SU-DHL-6 (cell line): ENCODE results near the gene LLCFC1.

ENCODE experiments used
- H2AFZ ChIP-seq: fragments of 200-600 bp; sonication (generic); 2 replicates; pipeline ENCODE4 v1.6.1; 2014; ENCODE audit warnings: low read depth, mild to moderate bottlenecking, moderate library complexity, mixed read lengths, antibody characterized with exemption, low read length; ENCODE audit not compliant: severe bottlenecking
- H3F3A ChIP-seq: fragments of 200-600 bp; shearing (Covaris generic); 2 replicates; pipeline ENCODE4 v1.6.0; 2016; ENCODE audit warnings: antibody characterized with exemption, mild to moderate bottlenecking; ENCODE audit not compliant: insufficient read depth
- H3K27ac ChIP-seq: fragments of 200-600 bp; sonication (generic); 2 replicates; pipeline ENCODE4 v1.5.1; 2016; ENCODE audit warnings: low read depth, mild to moderate bottlenecking, low read length, moderate library complexity, mixed read lengths
- H3K27me3 ChIP-seq: fragments of 200-600 bp; sonication (generic), shearing (Covaris generic); 2 replicates; pipeline ENCODE4 v1.6.0; 2014; ENCODE audit warnings: mild to moderate bottlenecking, low read length
- H3K36me3 ChIP-seq: fragments of 200-600 bp; sonication (generic); 2 replicates; pipeline ENCODE4 v1.6.1; 2014; ENCODE audit warnings: mild to moderate bottlenecking, low read length, mixed read lengths
- H3K4me2 ChIP-seq: fragments of 300-600, 200-600 bp; shearing (Covaris generic), sonication (generic); 2 replicates; pipeline ENCODE4 v1.6.0; 2014; ENCODE audit warnings: low read length, low read depth, mild to moderate bottlenecking; ENCODE audit not compliant: poor library complexity, severe bottlenecking
- H3K4me3 ChIP-seq: fragments of 200-600 bp; sonication (generic); 2 replicates; pipeline ENCODE4 v1.5.1; 2014; ENCODE audit warnings: antibody characterized with exemption, low read length, mild to moderate bottlenecking, mixed read lengths; ENCODE audit not compliant: insufficient read depth, poor library complexity, severe bottlenecking
- H3K79me2 ChIP-seq: fragments of 200-600 bp; sonication (generic); 2 replicates; pipeline ENCODE4 v1.6.1; 2014; ENCODE audit warnings: mild to moderate bottlenecking, low read length, moderate library complexity; ENCODE audit not compliant: insufficient read depth
- H3K9ac ChIP-seq: fragments of 200-600 bp; sonication (generic); 2 replicates; pipeline ENCODE4 v1.7.0; 2014; ENCODE audit warnings: mild to moderate bottlenecking, low read length
- H3K9me2 ChIP-seq: fragments of 200-600 bp; sonication (generic); replicated peaks from 2 replicates; pipeline ENCODE4 v1.6.1; 2014; ENCODE audit warnings: low read length; ENCODE audit not compliant: insufficient read depth
- H3K9me3 ChIP-seq: fragments of 200-600 bp; sonication (generic); 2 replicates; pipeline ENCODE4 v1.6.1; 2014; ENCODE audit warnings: low read length, mixed read lengths; ENCODE audit not compliant: insufficient read depth
- H4K20me1 ChIP-seq: fragments of 200-600 bp; sonication (generic); 2 replicates; pipeline ENCODE4 v1.6.1; 2014; ENCODE audit warnings: low read depth, mild to moderate bottlenecking, antibody characterized with exemption, low read length, moderate library complexity, mixed read lengths
- CTCF ChIP-seq: fragments of 200-600 bp; sonication (generic); IDR thresholded peaks from one replicate; pipeline ENCODE4 v1.5.1; 2017; ENCODE audit warnings: antibody characterized with exemption, mild to moderate bottlenecking, low read length, moderate library complexity; ENCODE audit not compliant: insufficient read depth, poor library complexity, severe bottlenecking
- EZH2phosphoT487 ChIP-seq: fragments of 200-600 bp; sonication (generic), shearing (Covaris generic); conservative IDR thresholded peaks from 2 replicates; pipeline ENCODE4 v1.6.1; 2018; ENCODE audit warnings: mild to moderate bottlenecking, antibody characterized with exemption, low read length, moderate library complexity, mixed read lengths

Gene LLCFC1

DNA sequence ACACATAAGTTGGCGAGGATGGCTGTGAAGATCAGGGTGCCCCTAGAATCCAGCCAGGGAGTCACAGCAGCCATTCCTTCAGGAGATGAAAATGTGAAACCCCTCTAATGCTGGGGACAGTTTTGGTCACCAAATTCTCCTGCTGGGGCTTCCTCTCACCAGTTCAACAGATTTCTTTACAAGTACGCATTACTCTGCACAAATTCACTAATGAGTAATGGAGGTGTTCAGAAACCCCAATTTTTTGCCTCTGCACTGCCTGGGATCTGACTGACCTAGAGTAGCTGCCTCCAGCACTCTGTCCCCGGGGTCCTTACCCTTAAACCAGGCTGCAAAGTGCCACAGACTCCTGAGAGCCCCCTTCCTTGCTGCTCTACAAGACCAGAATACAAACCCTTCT is 21.8 kb upstream of the LLCFC1 start:
- no peaks in the 10 kb centered on the region for H4K20me1 ChIP-seq
- H3K79me2 ChIP-seq, result no peaks in the 10 kb centered on the region
- H3F3A ChIP-seq, result no peaks in the 10 kb centered on the region
- H3K4me3 ChIP-seq, result no peak overlapping the region
- no peaks in the 10 kb centered on the region for H3K9me2 ChIP-seq
- no peak for TF ChIP-seq EZH2phosphoT487
- TF ChIP-seq CTCF, result no peak
- H3K9ac ChIP-seq, result no peak overlapping the region
- H2AFZ ChIP-seq, result no peak overlapping the region
- no peak overlapping the region for H3K27ac ChIP-seq
- no peak overlapping the region for H3K4me2 ChIP-seq
- H3K27me3 ChIP-seq, result no peaks in the 10 kb centered on the region
- no peaks in the 10 kb centered on the region for H3K9me3 ChIP-seq
- no peaks in the 10 kb centered on the region for H3K36me3 ChIP-seq

DNA sequence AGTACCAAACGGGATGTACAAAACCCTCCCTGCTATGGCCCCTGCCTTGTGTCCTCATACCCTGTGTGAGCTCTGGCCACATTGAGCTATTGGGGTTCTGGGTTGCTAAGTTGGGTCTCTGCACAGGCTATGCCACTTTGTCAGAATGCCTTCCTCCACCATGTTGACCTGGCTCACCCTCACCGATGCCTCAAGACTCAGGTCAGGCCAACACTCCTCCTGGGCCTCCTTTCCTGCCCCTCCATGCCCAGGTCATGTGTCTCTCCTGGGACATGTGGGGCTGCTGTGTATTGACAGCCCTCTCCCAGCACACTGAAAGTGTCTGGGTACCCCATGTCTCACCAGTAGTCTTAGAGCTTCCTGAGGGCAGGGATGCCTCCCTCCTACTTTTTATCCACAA is 20.4 kb upstream of the LLCFC1 start:
- no peak overlapping the region for H3K9ac ChIP-seq
- H3K36me3 ChIP-seq, result no peaks in the 10 kb centered on the region
- H3F3A ChIP-seq, result no peaks in the 10 kb centered on the region
- no peak overlapping the region for H3K4me2 ChIP-seq
- H3K79me2 ChIP-seq, result no peaks in the 10 kb centered on the region
- H3K9me2 ChIP-seq, result no peaks in the 10 kb centered on the region
- H3K9me3 ChIP-seq, result no peaks in the 10 kb centered on the region
- TF ChIP-seq CTCF (no peak), EZH2phosphoT487 (no peak)
- no peak overlapping the region for H3K27ac ChIP-seq
- no peak overlapping the region for H2AFZ ChIP-seq
- H3K27me3 ChIP-seq, result no peaks in the 10 kb centered on the region
- H4K20me1 ChIP-seq, result no peaks in the 10 kb centered on the region
- no peak overlapping the region for H3K4me3 ChIP-seq

DNA sequence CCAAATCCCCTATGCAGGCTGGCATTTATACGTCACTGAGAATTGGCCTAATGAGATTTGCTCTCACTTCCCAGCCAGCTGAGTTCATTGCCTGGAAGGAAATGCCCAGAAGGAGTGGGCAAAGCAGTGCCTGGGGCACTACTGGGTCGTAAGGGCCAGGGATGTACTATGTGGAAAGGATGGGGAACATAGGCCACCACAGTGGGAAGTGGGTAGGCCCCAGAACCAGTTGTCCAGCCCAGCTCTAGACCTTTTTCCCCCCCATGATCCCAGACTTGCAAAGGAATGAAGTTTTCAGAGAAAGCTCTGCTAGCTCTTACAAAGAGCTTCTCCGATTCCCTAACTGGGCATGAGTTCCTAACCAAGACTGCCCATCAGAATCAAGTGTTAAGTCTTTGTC is 19.6 kb upstream of the LLCFC1 start:
- Histone ChIP-seq H3K9ac (no peak overlapping the region), H3K79me2 (no peaks in the 10 kb centered on the region), H2AFZ (no peak overlapping the region), H3F3A (no peaks in the 10 kb centered on the region), H4K20me1 (no peaks in the 10 kb centered on the region), H3K36me3 (no peaks in the 10 kb centered on the region), H3K9me3 (no peaks in the 10 kb centered on the region), H3K27me3 (no peaks in the 10 kb centered on the region), H3K27ac (no peak overlapping the region), H3K9me2 (no peaks in the 10 kb centered on the region), H3K4me2 (no peak overlapping the region), H3K4me3 (no peak overlapping the region)
- no peak for TF ChIP-seq EZH2phosphoT487
- TF ChIP-seq CTCF, result no peak

DNA sequence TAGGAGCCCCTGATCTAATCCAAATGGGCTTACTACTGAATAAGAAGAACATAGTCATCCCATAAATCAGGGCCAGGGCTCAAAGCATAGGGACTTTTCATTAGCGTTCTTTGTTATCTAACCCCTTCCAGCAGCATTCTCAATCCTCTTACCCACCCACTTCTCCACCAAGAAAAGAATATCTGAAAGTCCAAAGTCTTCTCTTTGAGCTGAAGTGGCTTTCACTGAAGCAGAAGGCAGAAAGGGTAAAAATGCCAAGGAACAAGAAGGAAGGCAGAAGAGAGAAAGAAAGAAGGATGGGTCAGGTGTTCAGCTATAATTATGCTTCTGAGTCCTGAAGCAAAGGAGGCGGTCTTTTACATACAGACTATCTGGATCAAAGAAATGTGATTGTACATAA is 15.9 kb upstream of the LLCFC1 start:
- no peak overlapping the region for H3K4me2 ChIP-seq
- H3K9ac ChIP-seq, result no peak overlapping the region
- H3K27ac ChIP-seq, result no peak overlapping the region
- no peaks in the 10 kb centered on the region for H3F3A ChIP-seq
- no peak overlapping the region for H2AFZ ChIP-seq
- H4K20me1 ChIP-seq, result no peaks in the 10 kb centered on the region
- no peaks in the 10 kb centered on the region for H3K27me3 ChIP-seq
- TF ChIP-seq EZH2phosphoT487, result no peak
- TF ChIP-seq CTCF, result no peak
- no peaks in the 10 kb centered on the region for H3K36me3 ChIP-seq
- H3K9me3 ChIP-seq, result no peaks in the 10 kb centered on the region
- no peaks in the 10 kb centered on the region for H3K9me2 ChIP-seq
- H3K79me2 ChIP-seq, result no peaks in the 10 kb centered on the region
- H3K4me3 ChIP-seq, result no peak overlapping the region
